ENCODE data around the gene HMGCL.
"Not testable (repeated sequence)": the region's sequence is repeated elsewhere in the genome, so short reads cannot be mapped to it uniquely, and the experiment has no call there.

HMGCL gene

GRCh38 chr1:23865543-23865930, 40.3 kb upstream of the HMGCL start:
- TF ChIP-seq CTCF (IDR thresholded peaks at IDR 0.05; ENCODE audit: borderline replicate concordance, insufficient read depth, low read depth, low read length), result no peak

GRCh38 chr1:23864801-23865542, 39.7 kb upstream of the HMGCL start:
- no peak overlapping the region for H3K4me3 ChIP-seq (ENCODE audit: low read depth, low read length)
- no peak for TF ChIP-seq CTCF (IDR thresholded peaks at IDR 0.05; ENCODE audit: borderline replicate concordance, insufficient read depth, low read depth, low read length)

More at GRCh38 chr1:23865543-23865930, 40.3 kb upstream of the HMGCL start:
- H3K4me3 ChIP-seq (ENCODE audit: low read depth, low read length), result no peak overlapping the region

- no peak for TF ChIP-seq CTCF (IDR thresholded peaks at IDR 0.05; ENCODE audit: borderline replicate concordance, insufficient read depth, low read depth, low read length)
- no peak overlapping the region for H3K4me3 ChIP-seq (ENCODE audit: low read depth, low read length)
Observed at GRCh38 chr1:23862640-23863039, 37.4 kb upstream of the HMGCL start.

- H3K4me3 ChIP-seq (ENCODE audit: low read depth, low read length), result no peak overlapping the region
- no peak for TF ChIP-seq CTCF (IDR thresholded peaks at IDR 0.05; ENCODE audit: borderline replicate concordance, insufficient read depth, low read depth, low read length)
Observed at GRCh38 chr1:23854568-23854967, 29.3 kb upstream of the HMGCL start.

- not testable (repeated sequence) for H3K4me3 ChIP-seq (ENCODE audit: low read depth, low read length)
Observed at GRCh38 chr1:23853124-23853523, 27.9 kb upstream of the HMGCL start.

- H3K4me3 ChIP-seq (ENCODE audit: low read depth, low read length), result not testable (repeated sequence)
Observed at GRCh38 chr1:23851406-23851805, 26.2 kb upstream of the HMGCL start.

- TF ChIP-seq CTCF (IDR thresholded peaks at IDR 0.05; ENCODE audit: borderline replicate concordance, insufficient read depth, low read depth, low read length), result no peak
Observed at GRCh38 chr1:23848673-23849616, 23.7 kb upstream of the HMGCL start.

GRCh38 chr1:23847482-23848095, 22.4 kb upstream of the HMGCL start:
- H3K4me3 ChIP-seq (ENCODE audit: low read depth, low read length), result not testable (repeated sequence)

More at GRCh38 chr1:23848673-23849616, 23.7 kb upstream of the HMGCL start:
- H3K4me3 ChIP-seq (ENCODE audit: low read depth, low read length), result no peak overlapping the region

Measured in GM12875 (cell line).